Osteoblast (primary cell): ENCODE results near the gene ARMC9. TPM values are rescaled to one million over a fixed set of nuclear protein-coding genes. Genes with fewer than 3 reads are reported as not detected.
A peak's percentile ranks its signal among the peaks of the same experiment; 100 is the strongest.

Source experiments
- DNase-seq: peaks from one replicate; pipeline ENCODE4 v3.0.0; 2011; ENCODE audit warnings: low spot score, mixed read lengths; ENCODE audit not compliant: insufficient read length; ENCODE audit errors: missing footprints
- H2AFZ ChIP-seq: 2 replicates; pipeline ENCODE4 v1.6.0; 2011; ENCODE audit warnings: mild to moderate bottlenecking, low read length
- H3K27ac ChIP-seq: 2 replicates; pipeline ENCODE4 v1.5.1; 2011; ENCODE audit warnings: mild to moderate bottlenecking, low read depth, low read length, moderate library complexity
- H3K27me3 ChIP-seq: 2 replicates; pipeline ENCODE4 v1.6.0; 2012; ENCODE audit warnings: mild to moderate bottlenecking, control low read depth, inconsistent platforms, low read length, moderate library complexity; ENCODE audit not compliant: insufficient read depth
- H3K36me3 ChIP-seq: 2 replicates; pipeline ENCODE4 v1.5.1; 2011; ENCODE audit warnings: mild to moderate bottlenecking, low read length, control low read depth, moderate library complexity; ENCODE audit not compliant: insufficient read depth
- H3K4me1 ChIP-seq: 2 replicates; pipeline ENCODE4 v1.5.1; 2011; ENCODE audit warnings: mild to moderate bottlenecking, low read length, control low read depth, moderate library complexity; ENCODE audit not compliant: insufficient read depth
- H3K4me2 ChIP-seq: 2 replicates; pipeline ENCODE4 v1.6.0; 2011; ENCODE audit warnings: mild to moderate bottlenecking, low read length; ENCODE audit not compliant: insufficient read depth
- H3K4me3 ChIP-seq: fragments of 200-600 bp; sonication (generic); 3 replicates; pipeline ENCODE4 v1.5.1; 2012; ENCODE audit warnings: mild to moderate bottlenecking, low read length, inconsistent platforms; ENCODE audit not compliant: insufficient read depth
- H3K79me2 ChIP-seq: 2 replicates; pipeline ENCODE4 v1.6.0; 2012; ENCODE audit warnings: mild to moderate bottlenecking, low read length, control low read depth, inconsistent platforms; ENCODE audit not compliant: insufficient read depth
- H3K9me3 ChIP-seq: 2 replicates; pipeline ENCODE4 v1.5.1; 2011; ENCODE audit warnings: low read depth, low read length, control low read depth
- H4K20me1 ChIP-seq: 2 replicates; pipeline ENCODE4 v1.6.0; 2012; ENCODE audit warnings: mild to moderate bottlenecking, low read length, control low read depth; ENCODE audit not compliant: insufficient read depth
- CTCF ChIP-seq: IDR thresholded peaks from 2 replicates; pipeline ENCODE4 v1.5.1; 2011; ENCODE audit warnings: mild to moderate bottlenecking, low read depth, low read length, moderate library complexity; ENCODE audit errors: extremely low read depth
- total RNA-seq: library from RNA; depleted of rRNA; stranded (reverse); fragments of >200 nt; gene quantifications from 2 replicates; pipeline ENCODE4 v1.2.3, GENCODE V29; 2012

Gene ARMC9
- total RNA-seq, 1 donor: 221 TPM

- Histone ChIP-seq H3K27ac (peak overlapping the region; percentile 81), H3K79me2 (no peaks in the 10 kb centered on the region), H4K20me1 (no peaks in the 10 kb centered on the region), H3K4me1 (peaks cover 33% of the 10 kb centered on the region), H3K9me3 (no peaks in the 10 kb centered on the region), H3K4me2 (peak overlapping the region; percentile 84), H3K4me3 (peak overlapping the region; percentile 69), H3K27me3 (no peaks in the 10 kb centered on the region), H3K36me3 (no peaks in the 10 kb centered on the region), H2AFZ (peak overlapping the region; percentile 93)
- DNase-seq: peak; percentile 92
- no peak for TF ChIP-seq CTCF
Observed at GRCh38 chr2:231189571-231190495, 8.6 kb upstream of the ARMC9 start.

GRCh38 chr2:231190531-231191197 is 7.8 kb upstream of the ARMC9 start:
- Histone ChIP-seq H3K27ac (peak overlapping the region; percentile 81), H3K4me2 (peak overlapping the region; percentile 84), H3K27me3 (no peaks in the 10 kb centered on the region), H2AFZ (peak overlapping the region; percentile 93), H3K36me3 (no peaks in the 10 kb centered on the region), H3K4me3 (peak overlapping the region; percentile 69), H3K9me3 (no peaks in the 10 kb centered on the region), H3K4me1 (peaks cover 28% of the 10 kb centered on the region), H3K79me2 (no peaks in the 10 kb centered on the region), H4K20me1 (no peaks in the 10 kb centered on the region)
- no peak for TF ChIP-seq CTCF
- peak; percentile 87 for DNase-seq

- Histone ChIP-seq H3K9me3 (no peaks in the 10 kb centered on the region), H3K79me2 (no peaks in the 10 kb centered on the region), H3K4me1 (peaks cover 28% of the 10 kb centered on the region), H3K27ac (peak overlapping the region; percentile 40), H3K36me3 (no peaks in the 10 kb centered on the region), H3K4me3 (no peak overlapping the region), H3K4me2 (peak overlapping the region; percentile 46), H3K27me3 (no peaks in the 10 kb centered on the region), H4K20me1 (no peaks in the 10 kb centered on the region), H2AFZ (peak overlapping the region; percentile 91)
- peak; percentile 85 for TF ChIP-seq CTCF
- peak; percentile 92 for DNase-seq
Observed at GRCh38 chr2:231191896-231192872, 6.2 kb upstream of the ARMC9 start.
